Measurements from ENCODE around the gene TMED8.

DNA sequence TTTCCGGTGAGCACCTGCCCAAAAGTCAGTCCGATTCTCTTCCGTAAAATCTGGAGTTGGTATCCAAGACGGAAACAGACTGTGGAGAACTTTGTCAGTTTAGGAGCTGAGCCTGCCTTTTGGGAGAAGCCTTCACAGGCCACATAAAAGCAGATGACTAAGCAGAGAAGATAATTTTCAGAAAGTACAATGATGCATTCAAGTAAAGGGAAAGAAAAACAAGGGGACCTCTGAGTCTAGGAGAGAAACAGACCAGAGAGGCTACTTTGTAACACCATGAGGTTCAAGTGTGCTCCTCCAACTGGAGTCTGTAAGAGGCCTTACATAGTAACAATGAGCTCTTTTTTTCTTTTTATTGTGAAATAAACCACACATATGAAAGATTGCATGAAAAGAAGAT lies 21.1 kb downstream of the TMED8 start:
- TF ChIP-seq, protein P1, sequence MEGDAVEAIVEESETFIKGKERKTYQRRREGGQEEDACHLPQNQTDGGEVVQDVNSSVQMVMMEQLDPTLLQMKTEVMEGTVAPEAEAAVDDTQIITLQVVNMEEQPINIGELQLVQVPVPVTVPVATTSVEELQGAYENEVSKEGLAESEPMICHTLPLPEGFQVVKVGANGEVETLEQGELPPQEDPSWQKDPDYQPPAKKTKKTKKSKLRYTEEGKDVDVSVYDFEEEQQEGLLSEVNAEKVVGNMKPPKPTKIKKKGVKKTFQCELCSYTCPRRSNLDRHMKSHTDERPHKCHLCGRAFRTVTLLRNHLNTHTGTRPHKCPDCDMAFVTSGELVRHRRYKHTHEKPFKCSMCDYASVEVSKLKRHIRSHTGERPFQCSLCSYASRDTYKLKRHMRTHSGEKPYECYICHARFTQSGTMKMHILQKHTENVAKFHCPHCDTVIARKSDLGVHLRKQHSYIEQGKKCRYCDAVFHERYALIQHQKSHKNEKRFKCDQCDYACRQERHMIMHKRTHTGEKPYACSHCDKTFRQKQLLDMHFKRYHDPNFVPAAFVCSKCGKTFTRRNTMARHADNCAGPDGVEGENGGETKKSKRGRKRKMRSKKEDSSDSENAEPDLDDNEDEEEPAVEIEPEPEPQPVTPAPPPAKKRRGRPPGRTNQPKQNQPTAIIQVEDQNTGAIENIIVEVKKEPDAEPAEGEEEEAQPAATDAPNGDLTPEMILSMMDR (IDR thresholded peaks at IDR 0.05), result no peak
- TF ChIP-seq CREB1 (CRISPR knock-in tag; IDR thresholded peaks at IDR 0.05), result no peak
- no peak for TF ChIP-seq NR1H2 (CRISPR knock-in tag; IDR thresholded peaks at IDR 0.05)
- TF ChIP-seq E2F5 (CRISPR knock-in tag; IDR thresholded peaks at IDR 0.05), result no peak
- no peak for TF ChIP-seq JAZF1 (CRISPR knock-in tag; IDR thresholded peaks at IDR 0.05)
- no peak for TF ChIP-seq MAX (CRISPR knock-in tag; IDR thresholded peaks at IDR 0.05)
- no peak for TF ChIP-seq FOXJ3 (CRISPR knock-in tag; IDR thresholded peaks at IDR 0.05; ENCODE audit: borderline replicate concordance)
- TF ChIP-seq GABPB1 (CRISPR knock-in tag; IDR thresholded peaks at IDR 0.05), result no peak
- TF ChIP-seq TEAD1 (CRISPR knock-in tag; IDR thresholded peaks at IDR 0.05), result no peak
- TF ChIP-seq, protein P2, sequence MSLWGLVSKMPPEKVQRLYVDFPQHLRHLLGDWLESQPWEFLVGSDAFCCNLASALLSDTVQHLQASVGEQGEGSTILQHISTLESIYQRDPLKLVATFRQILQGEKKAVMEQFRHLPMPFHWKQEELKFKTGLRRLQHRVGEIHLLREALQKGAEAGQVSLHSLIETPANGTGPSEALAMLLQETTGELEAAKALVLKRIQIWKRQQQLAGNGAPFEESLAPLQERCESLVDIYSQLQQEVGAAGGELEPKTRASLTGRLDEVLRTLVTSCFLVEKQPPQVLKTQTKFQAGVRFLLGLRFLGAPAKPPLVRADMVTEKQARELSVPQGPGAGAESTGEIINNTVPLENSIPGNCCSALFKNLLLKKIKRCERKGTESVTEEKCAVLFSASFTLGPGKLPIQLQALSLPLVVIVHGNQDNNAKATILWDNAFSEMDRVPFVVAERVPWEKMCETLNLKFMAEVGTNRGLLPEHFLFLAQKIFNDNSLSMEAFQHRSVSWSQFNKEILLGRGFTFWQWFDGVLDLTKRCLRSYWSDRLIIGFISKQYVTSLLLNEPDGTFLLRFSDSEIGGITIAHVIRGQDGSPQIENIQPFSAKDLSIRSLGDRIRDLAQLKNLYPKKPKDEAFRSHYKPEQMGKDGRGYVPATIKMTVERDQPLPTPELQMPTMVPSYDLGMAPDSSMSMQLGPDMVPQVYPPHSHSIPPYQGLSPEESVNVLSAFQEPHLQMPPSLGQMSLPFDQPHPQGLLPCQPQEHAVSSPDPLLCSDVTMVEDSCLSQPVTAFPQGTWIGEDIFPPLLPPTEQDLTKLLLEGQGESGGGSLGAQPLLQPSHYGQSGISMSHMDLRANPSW (CRISPR knock-in tag; conservative IDR thresholded peaks at IDR 0.05; ENCODE audit: low read depth), result no peak
- no peak for TF ChIP-seq ZBTB43 (CRISPR knock-in tag; IDR thresholded peaks at IDR 0.05)
- no peak for TF ChIP-seq FOXP1 (CRISPR knock-in tag; IDR thresholded peaks at IDR 0.05; ENCODE audit: borderline replicate concordance)
- TF ChIP-seq, protein P3, sequence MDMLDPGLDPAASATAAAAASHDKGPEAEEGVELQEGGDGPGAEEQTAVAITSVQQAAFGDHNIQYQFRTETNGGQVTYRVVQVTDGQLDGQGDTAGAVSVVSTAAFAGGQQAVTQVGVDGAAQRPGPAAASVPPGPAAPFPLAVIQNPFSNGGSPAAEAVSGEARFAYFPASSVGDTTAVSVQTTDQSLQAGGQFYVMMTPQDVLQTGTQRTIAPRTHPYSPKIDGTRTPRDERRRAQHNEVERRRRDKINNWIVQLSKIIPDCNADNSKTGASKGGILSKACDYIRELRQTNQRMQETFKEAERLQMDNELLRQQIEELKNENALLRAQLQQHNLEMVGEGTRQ (CRISPR knock-in tag; IDR thresholded peaks at IDR 0.05), result no peak

All from WTC11 (cell line).